CD4-positive, alpha-beta T cell (primary cell): ENCODE results near the gene NOS3. TPM values are rescaled to one million over a fixed set of nuclear protein-coding genes. Genes with fewer than 3 reads are reported as not detected.

Experiments
- ATAC-seq: fragments of 200-7000 bp; cut with Tn5 transposase; one replicate; pipeline ENCODE4 v1.10.0; 2022; ENCODE audit warnings: mild to moderate bottlenecking; ENCODE audit not compliant: poor library complexity
- CTCF ChIA-PET: fragments of 350-600 bp; sonication (Branson Sonifier 250); formaldehyde crosslinking; loops from one replicate; lab custom pipeline; 2021; ENCODE audit warnings: antibody characterized with exemption, inconsistent platforms; lab: Charles Lee
- POLR2A ChIA-PET: fragments of 350-600 bp; sonication (Branson Sonifier 250); formaldehyde crosslinking; loops from one replicate; lab custom pipeline; 2021; ENCODE audit warnings: antibody characterized with exemption, inconsistent platforms; lab: Charles Lee
- DNase-seq, 14 experiments: peaks; one replicate each; pipeline ENCODE4 v3.0.0-alpha.2; 2013 to 2020; ENCODE audit warnings: mixed read lengths in 2 of 14
- H3K27ac ChIP-seq, 2 donors: one replicate each; pipeline versions ENCODE4 v1.5.1 to v1.7.0; 2013; ENCODE audit warnings: low read length in 2 of 2, low read depth in 1 of 2, mild to moderate bottlenecking in 1 of 2
- H3K27me3 ChIP-seq, 2 experiments: 1 replicate in 1 of 2; 2 replicates in 1 of 2; pipeline versions ENCODE4 v1.6.1 to v1.7.0; 2013; ENCODE audit warnings: low read length in 2 of 2, control low read depth in 1 of 2, mild to moderate bottlenecking in 1 of 2, moderate library complexity in 1 of 2; ENCODE audit not compliant: insufficient read depth in 2 of 2, control insufficient read depth in 1 of 2
- H3K36me3 ChIP-seq: one replicate; pipeline ENCODE4 v1.6.1; 2013; ENCODE audit warnings: low read length, control low read depth; ENCODE audit not compliant: insufficient read depth
- H3K4me1 ChIP-seq: one replicate; pipeline ENCODE4 v1.6.1; 2013; ENCODE audit warnings: low read length, control low read depth; ENCODE audit not compliant: insufficient read depth
- H3K4me3 ChIP-seq: one replicate; pipeline ENCODE4 v1.5.1; 2013; ENCODE audit warnings: mild to moderate bottlenecking, low read length, moderate library complexity
- H3K9me3 ChIP-seq, 2 experiments: 1 replicate in 1 of 2; 2 replicates in 1 of 2; pipeline versions ENCODE4 v1.6.1 to v1.7.0; 2013; ENCODE audit warnings: low read length in 2 of 2, mild to moderate bottlenecking in 2 of 2, control low read depth in 1 of 2, moderate library complexity in 1 of 2; ENCODE audit not compliant: control insufficient read depth in 1 of 2, insufficient read depth in 1 of 2
- H3K27ac Mint-ChIP-seq: one replicate; pipeline ENCODE4 v1.8.0; 2020; ENCODE audit warnings: mixed read lengths
- H3K27me3 Mint-ChIP-seq: one replicate; pipeline ENCODE4 v1.8.0; 2021; ENCODE audit warnings: mixed read lengths
- H3K36me3 Mint-ChIP-seq: one replicate; pipeline ENCODE4 v1.8.0; 2021; ENCODE audit warnings: low read depth, mixed read lengths
- H3K4me1 Mint-ChIP-seq: one replicate; pipeline ENCODE4 v1.8.0; 2021; ENCODE audit warnings: low read depth, mixed read lengths
- H3K4me3 Mint-ChIP-seq: one replicate; pipeline ENCODE4 v1.8.0; 2020; ENCODE audit warnings: mild to moderate bottlenecking, mixed read lengths
- H3K9me3 Mint-ChIP-seq: one replicate; pipeline ENCODE4 v1.8.0; 2020; ENCODE audit warnings: mixed read lengths
- CTCF ChIP-seq: fragments of 200-600 bp; IDR thresholded peaks from one replicate; pipeline ENCODE4 v1.8.0; 2022; ENCODE audit warnings: antibody characterized with exemption, mild to moderate bottlenecking
- intact Hi-C, 2 experiments: fragments of 100-400 bp; cut with DNase I in 1 of 2; cut with micrococcal nuclease in 1 of 2; formaldehyde crosslinking; loops; one replicate each; pipeline versions ENCODE4 v1.15.1 to v1.9.0; 2023 to 2025; cut with DNase I, micrococcal nuclease
- total RNA-seq, 174 experiments: library from RNA in 2 of 174; stranded (reverse) in 2 of 174; gene quantifications; one replicate each; pipeline ENCODE4 v1.2.3 and lab custom pipeline; 2021 to 2026

Gene NOS3
- total RNA-seq, 2 experiments from 2014 or later = 3.9 to 7.1 TPM

- Histone ChIP-seq H3K9me3 (no peaks in the 10 kb centered on the region), H3K27me3 (no peaks in the 10 kb centered on the region), H3K4me3 (peak within 1 kb of the TSS; percentile 89), H3K36me3 (peaks cover 12% of the 10 kb centered on the region), H3K4me1 (peaks cover 46% of the 10 kb centered on the region), H3K27ac (peak within 1 kb of the TSS; percentile 69 to 71)
- DNase-seq (peak; percentile 40 to 85 (median 71)), ATAC-seq (no peak)
- H3K27me3 Mint-ChIP-seq = no peaks in the 10 kb centered on the region
- POLR2A ChIA-PET = interaction anchor here (0.8 to 2.8 kb wide), 6 partner anchors 8 to 45 kb away, joined by 3 to 17 read pairs (median 4); partner anchors contain the start of genes ABCB8, FASTK and TMUB1
- peaks cover 14% of the 10 kb centered on the region for H3K36me3 Mint-ChIP-seq
- H3K9me3 Mint-ChIP-seq = no peaks in the 10 kb centered on the region
- H3K27ac Mint-ChIP-seq = peak within 1 kb of the TSS; percentile 91
- CTCF ChIA-PET = interaction anchor here (1.0 to 2.0 kb wide), 5 partner anchors 17 to 64 kb away, joined by 3 to 11 read pairs (median 7); partner anchors contain the start of genes ABCB8 and TMUB1
- H3K4me3 Mint-ChIP-seq = peak within 1 kb of the TSS; percentile 96
- intact Hi-C loops = loop anchor here (1.0 to 10.0 kb wide), 6 partner anchors 21 to 1345 kb away; partner anchors contain the start of genes ABCB8 (in 1 of the 2), CHPF2 (in 1 of the 2), FASTK (in 1 of the 2) and ZNF467 (in 1 of the 2)
- TF ChIP-seq CTCF = peak; percentile 58
- peaks cover 41% of the 10 kb centered on the region for H3K4me1 Mint-ChIP-seq
Measured at GRCh38 chr7:151059367-151060112, 68.7 kb downstream of the NOS3 start, which contains the start of gene SLC4A2. Gene SLC4A2, plus strand, starts transcription at chr7:151059589. Its CDS starts 2,399 bp downstream, at chr7:151061988.

DNA sequence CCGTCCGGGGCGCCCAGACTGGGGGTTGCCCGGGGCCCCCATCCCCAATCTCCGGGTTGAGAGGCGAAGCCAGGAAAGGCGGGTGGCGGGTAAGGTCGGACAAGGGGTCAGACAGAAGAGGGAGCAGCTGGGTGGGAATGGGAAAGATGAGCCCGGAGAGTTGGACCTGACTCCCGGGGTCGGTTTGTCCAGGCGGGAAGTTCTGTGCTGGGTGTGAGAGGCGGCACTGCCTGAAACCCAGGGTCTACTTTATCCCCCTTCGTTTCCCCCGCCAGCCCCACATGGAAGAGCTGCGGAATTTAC, 69.2 kb downstream of the NOS3 start:
- Histone ChIP-seq H3K9me3 (no peaks in the 10 kb centered on the region), H3K4me1 (peaks cover 46% of the 10 kb centered on the region), H3K27ac (peak overlapping the region in 1 of 2 donors; percentile 69), H3K27me3 (no peaks in the 10 kb centered on the region), H3K4me3 (peak overlapping the region; percentile 89), H3K36me3 (peaks cover 15% of the 10 kb centered on the region)
- Mint-ChIP-seq H3K9me3 (no peaks in the 10 kb centered on the region), H3K36me3 (peaks cover 16% of the 10 kb centered on the region), H3K4me1 (peaks cover 38% of the 10 kb centered on the region), H3K4me3 (peak overlapping the region; percentile 88), H3K27ac (peak overlapping the region; percentile 91), H3K27me3 (no peaks in the 10 kb centered on the region)
- TF ChIP-seq CTCF = no peak
- no peak for ATAC-seq
- ChIA-PET CTCF (interaction anchor here (1.0 to 2.0 kb wide), 3 partner anchors 16 to 51 kb away, joined by 3 to 11 read pairs (median 7); partner anchors contain the start of gene TMUB1), POLR2A (interaction anchor here (0.9 to 1.8 kb wide), 2 partner anchors 9 to 45 kb away, joined by 4 to 5 read pairs; no protein-coding TSS in a partner anchor)
- DNase-seq = no peak
- intact Hi-C loops = no loop called here

- peak overlapping the region; percentile 91 for H3K27ac Mint-ChIP-seq
- ATAC-seq (no peak), DNase-seq (peak in 3 of 14 experiments; percentile 9 to 55 (median 36))
- H3K27me3 Mint-ChIP-seq = no peaks in the 10 kb centered on the region
- Histone ChIP-seq H3K27ac (no peak overlapping the region), H3K4me3 (peak overlapping the region; percentile 89), H3K27me3 (no peaks in the 10 kb centered on the region), H3K36me3 (peaks cover 17% of the 10 kb centered on the region), H3K9me3 (no peaks in the 10 kb centered on the region), H3K4me1 (peaks cover 46% of the 10 kb centered on the region)
- peaks cover 38% of the 10 kb centered on the region for H3K4me1 Mint-ChIP-seq
- peak overlapping the region; percentile 88 for H3K4me3 Mint-ChIP-seq
- H3K36me3 Mint-ChIP-seq = peaks cover 21% of the 10 kb centered on the region
- ChIA-PET CTCF (interaction anchor here (1.0 to 2.0 kb wide), 3 partner anchors 15 to 50 kb away, joined by 3 to 11 read pairs (median 7); partner anchors contain the start of gene TMUB1), POLR2A (interaction anchor here (1.1 to 1.8 kb wide), 2 partner anchors 9 to 32 kb away, joined by 3 to 5 read pairs; partner anchors contain the start of gene ABCB8)
- TF ChIP-seq CTCF = no peak
- intact Hi-C loops = no loop called here
- H3K9me3 Mint-ChIP-seq = no peaks in the 10 kb centered on the region
Measured at GRCh38 chr7:151060416-151061212, 69.8 kb downstream of the NOS3 start.
